Measurements from ENCODE around the gene HSF2BP. TPM values are rescaled to one million over a fixed set of nuclear protein-coding genes. Genes with fewer than 3 reads are reported as not detected.
"Not testable (repeated sequence)": the region's sequence is repeated elsewhere in the genome, so short reads cannot be mapped to it uniquely, and the experiment has no call there.

Gene HSF2BP
- total and polyA plus RNA-seq, 8 donors = 0.11 to 0.32 (median 0.22) TPM

DNA sequence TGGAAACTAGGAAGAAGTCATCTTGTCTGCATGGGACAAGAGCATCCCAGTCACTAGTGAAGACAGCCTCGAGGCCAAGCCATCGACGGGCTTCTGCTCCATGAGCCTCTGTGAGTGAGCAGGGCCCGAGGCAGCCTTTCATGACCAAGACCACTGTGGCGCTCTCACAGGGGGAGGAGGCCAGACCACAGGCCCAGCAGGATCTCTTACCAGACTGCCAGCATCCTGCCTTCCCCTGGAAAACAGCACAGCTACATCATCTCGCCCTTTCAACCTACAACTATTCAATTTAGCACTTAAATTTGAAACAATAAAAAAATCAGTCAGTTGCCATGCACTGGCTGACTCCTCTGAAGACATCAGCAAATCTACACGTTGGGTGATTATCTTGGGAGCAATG, 85.4 kb downstream of the HSF2BP start:
- Histone ChIP-seq H3K9me3 (no peaks in the 10 kb centered on the region), H3K27ac (no peak overlapping the region), H3K27me3 (no peaks in the 10 kb centered on the region), H3K4me1 (no peaks in the 10 kb centered on the region), H3K36me3 (no peaks in the 10 kb centered on the region), H3K4me3 (no peak overlapping the region)
- intact Hi-C loops (cut with DNase I) = no loop called here
- TF ChIP-seq, protein P1, sequence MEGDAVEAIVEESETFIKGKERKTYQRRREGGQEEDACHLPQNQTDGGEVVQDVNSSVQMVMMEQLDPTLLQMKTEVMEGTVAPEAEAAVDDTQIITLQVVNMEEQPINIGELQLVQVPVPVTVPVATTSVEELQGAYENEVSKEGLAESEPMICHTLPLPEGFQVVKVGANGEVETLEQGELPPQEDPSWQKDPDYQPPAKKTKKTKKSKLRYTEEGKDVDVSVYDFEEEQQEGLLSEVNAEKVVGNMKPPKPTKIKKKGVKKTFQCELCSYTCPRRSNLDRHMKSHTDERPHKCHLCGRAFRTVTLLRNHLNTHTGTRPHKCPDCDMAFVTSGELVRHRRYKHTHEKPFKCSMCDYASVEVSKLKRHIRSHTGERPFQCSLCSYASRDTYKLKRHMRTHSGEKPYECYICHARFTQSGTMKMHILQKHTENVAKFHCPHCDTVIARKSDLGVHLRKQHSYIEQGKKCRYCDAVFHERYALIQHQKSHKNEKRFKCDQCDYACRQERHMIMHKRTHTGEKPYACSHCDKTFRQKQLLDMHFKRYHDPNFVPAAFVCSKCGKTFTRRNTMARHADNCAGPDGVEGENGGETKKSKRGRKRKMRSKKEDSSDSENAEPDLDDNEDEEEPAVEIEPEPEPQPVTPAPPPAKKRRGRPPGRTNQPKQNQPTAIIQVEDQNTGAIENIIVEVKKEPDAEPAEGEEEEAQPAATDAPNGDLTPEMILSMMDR (IDR thresholded peaks at IDR 0.05) = no peak
- WGBS, 2 donors = 90 to 95% methylated on average over 7 of the region's 7 CpGs
- DNase-seq (no peak), ATAC-seq (no peak), FAIRE-seq (no peak)

DNA sequence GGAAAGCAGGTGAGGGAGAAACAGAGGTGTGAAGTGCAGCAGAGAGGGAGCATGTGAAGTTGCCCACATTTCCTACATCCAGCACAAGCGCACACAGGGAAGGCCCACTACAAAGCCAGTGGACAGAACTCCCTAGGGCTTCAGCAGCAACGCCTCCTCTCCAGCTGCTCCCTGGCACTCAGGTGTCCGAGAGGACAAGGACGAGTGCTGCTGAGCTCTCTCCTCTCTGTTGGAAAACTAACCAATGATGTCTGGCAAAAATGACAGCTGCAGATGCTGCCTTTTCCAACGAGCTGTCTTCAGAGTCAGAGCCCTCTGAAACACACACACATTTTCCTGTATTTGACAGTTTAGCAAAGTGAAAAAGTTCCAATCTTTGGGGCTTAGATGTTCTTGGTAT, 86.8 kb downstream of the HSF2BP start:
- Histone ChIP-seq H3K9me3 (no peaks in the 10 kb centered on the region), H3K27me3 (no peaks in the 10 kb centered on the region), H3K27ac (no peak overlapping the region), H3K4me3 (no peak overlapping the region), H3K36me3 (no peaks in the 10 kb centered on the region), H3K4me1 (no peaks in the 10 kb centered on the region)
- 69 to 75% methylated on average over 5 of the region's 5 CpGs for WGBS, 2 donors
- intact Hi-C loops (cut with DNase I) = no loop called here
- TF ChIP-seq, protein P1 (IDR thresholded peaks at IDR 0.05) = no peak
- FAIRE-seq (no peak), DNase-seq (no peak), ATAC-seq (no peak)

DNA sequence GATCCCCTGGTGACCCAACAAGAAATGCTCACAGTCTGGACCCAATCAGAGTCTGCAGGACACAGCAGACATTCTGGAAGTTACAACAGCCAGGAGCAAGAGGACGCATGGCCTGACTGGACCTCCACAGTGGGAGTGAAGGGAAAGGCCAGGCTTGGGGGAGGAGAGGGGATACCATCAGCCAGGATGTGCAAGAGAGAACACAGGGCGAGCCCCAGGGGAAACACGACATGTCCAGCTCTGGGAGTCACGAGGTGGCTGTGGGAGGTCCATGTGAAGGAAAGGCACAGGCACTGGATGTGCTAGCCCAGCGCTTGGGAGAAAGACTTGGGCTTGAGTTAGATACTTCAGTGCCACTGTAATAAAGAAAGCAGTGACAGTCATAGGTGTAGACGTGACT, 87.3 kb downstream of the HSF2BP start:
- Histone ChIP-seq H3K36me3 (no peaks in the 10 kb centered on the region), H3K27ac (no peak overlapping the region), H3K27me3 (no peaks in the 10 kb centered on the region), H3K4me3 (no peak overlapping the region), H3K9me3 (no peaks in the 10 kb centered on the region), H3K4me1 (no peaks in the 10 kb centered on the region)
- intact Hi-C loops (cut with DNase I) = no loop called here
- DNase-seq (no peak), FAIRE-seq (no peak), ATAC-seq (no peak)
- WGBS, 2 donors = 70 to 80% methylated on average over 6 of the region's 6 CpGs
- TF ChIP-seq, protein P1 (IDR thresholded peaks at IDR 0.05) = no peak

DNA sequence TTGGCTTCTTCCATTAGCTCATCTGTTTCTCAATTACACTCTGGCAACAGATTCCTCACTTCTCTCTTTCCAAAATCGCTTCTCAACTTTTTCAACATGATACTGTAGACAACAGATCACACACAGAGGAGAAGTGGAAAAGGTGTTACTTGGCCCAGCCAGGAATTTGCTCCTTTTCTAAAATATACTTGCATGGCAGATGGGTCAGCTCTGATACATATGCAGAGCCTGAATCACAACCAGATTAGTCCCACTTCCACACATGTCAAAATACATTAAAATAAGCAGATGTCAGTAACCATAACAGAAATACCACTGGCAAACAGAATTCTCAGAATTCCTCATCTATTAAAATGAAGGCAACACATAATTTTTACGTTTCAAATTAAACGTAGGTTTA, 89.1 kb downstream of the HSF2BP start:
- ATAC-seq; intact Hi-C loops (cut with DNase I); H3K9me3 ChIP-seq; H3K4me3 ChIP-seq; DNase-seq; H3K4me1 ChIP-seq; H3K36me3 ChIP-seq; H3K27me3 ChIP-seq; FAIRE-seq; H3K27ac ChIP-seq: not testable (repeated sequence)
- WGBS, 2 donors = no CpG with 5 or more reads among the region's 3 CpGs

DNA sequence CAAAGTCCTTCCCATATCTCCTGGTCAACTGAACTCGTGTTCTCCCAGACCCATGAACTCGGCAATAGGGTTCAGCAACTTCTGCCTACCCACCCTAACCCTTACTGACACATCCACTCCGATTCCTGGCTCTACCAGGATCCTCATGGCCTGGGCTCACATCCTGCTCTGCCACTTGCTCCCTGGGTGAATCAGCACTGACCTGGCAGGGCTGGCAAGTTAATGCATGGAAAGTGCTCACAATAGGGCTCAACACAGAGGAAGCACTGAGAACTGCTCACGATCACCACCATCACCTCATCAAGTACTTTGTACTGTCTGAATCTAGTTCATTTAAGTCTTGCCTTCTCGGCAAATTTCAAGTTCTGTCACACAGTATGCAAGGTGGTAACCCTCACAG, 96.8 kb downstream of the HSF2BP start:
- WGBS, 2 donors = no CpG with 5 or more reads among the region's 5 CpGs
- H3K27me3 ChIP-seq; H3K9me3 ChIP-seq; DNase-seq; H3K4me1 ChIP-seq; intact Hi-C loops (cut with DNase I); ATAC-seq; H3K27ac ChIP-seq; H3K36me3 ChIP-seq; FAIRE-seq; H3K4me3 ChIP-seq: not testable (repeated sequence)

DNA sequence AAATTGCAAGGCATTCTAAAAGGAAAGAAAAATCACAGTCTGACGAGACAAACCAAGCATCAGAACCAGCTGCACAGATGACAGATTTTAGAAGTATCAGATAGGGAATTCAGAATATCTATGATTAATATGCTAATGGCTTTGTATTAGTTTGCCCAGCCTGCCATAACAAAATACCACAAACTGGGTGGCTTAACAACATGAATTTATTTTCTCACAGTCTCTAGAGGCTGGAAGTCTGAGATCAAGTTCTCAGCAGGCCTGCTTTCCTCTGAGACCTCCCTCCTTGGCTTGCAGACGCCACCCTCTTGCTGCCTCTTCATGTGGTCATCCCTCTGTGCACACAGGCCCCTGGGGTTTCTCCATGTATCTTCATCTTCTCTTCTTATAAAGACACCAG, 118.7 kb downstream of the HSF2BP start:
- H3K36me3 ChIP-seq; FAIRE-seq; DNase-seq; H3K4me1 ChIP-seq; H3K4me3 ChIP-seq; intact Hi-C loops (cut with DNase I); H3K27me3 ChIP-seq; H3K27ac ChIP-seq; ATAC-seq; H3K9me3 ChIP-seq: not testable (repeated sequence)
- WGBS, 2 donors = no CpG with 5 or more reads among the region's 2 CpGs

DNA sequence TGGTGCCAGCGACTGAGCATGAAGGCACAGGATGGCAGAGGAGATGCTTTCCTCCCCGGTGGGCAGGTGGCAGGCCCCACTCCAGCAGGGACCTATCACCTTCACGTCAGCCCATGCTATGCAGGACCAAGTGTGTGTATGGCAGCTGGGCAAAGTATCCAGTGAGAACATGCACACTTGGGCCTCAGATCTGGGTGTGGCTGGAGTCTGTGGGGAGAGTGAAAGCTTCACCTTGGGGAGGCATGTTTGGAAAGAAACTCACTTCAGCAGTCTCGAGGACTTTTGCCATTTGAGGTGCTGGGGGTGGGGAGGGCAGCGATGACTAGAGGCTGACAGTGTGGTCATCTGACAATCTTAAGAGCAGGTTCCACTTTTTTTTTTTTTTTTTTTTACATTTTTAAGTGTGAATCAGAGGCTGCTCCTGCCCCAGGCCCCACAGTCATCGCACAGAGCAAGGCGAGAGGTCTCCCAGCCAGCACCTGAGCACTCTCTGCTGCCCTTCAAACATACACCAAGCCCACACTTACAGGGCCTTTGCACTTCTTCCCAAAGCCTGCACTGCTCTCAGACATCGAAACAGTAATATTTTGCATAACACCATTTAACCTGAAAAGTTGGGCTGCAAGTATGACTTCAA, 136.7 kb downstream of the HSF2BP start:
- DNase-seq; ATAC-seq; intact Hi-C loops (cut with DNase I); H3K36me3 ChIP-seq; H3K27me3 ChIP-seq; H3K4me3 ChIP-seq; H3K9me3 ChIP-seq; FAIRE-seq; H3K27ac ChIP-seq; H3K4me1 ChIP-seq: not testable (repeated sequence)
- WGBS, 2 donors = no CpG with 5 or more reads among the region's 8 CpGs

DNA sequence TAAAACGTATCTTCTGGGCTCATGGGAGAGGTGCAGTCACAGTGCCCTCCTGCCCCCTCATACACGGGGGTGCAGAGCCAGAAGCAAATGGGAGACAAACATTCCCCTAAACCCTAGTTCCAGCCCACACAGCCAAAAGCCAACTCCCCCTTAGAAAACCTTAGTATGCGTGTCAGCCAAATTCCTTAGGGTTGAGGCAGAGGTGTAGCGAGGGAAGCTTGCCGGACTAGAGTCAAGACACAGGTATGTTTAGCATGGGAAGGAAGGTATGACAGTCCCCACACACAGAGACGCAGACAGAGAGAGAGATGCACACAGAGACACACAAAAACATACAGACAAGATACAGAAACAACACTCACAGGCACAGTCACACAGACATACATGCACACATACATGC, 141.6 kb downstream of the HSF2BP start:
- H3K4me1 ChIP-seq; H3K27me3 ChIP-seq; H3K36me3 ChIP-seq; H3K4me3 ChIP-seq; H3K9me3 ChIP-seq; H3K27ac ChIP-seq; intact Hi-C loops (cut with DNase I); ATAC-seq; FAIRE-seq; DNase-seq: not testable (repeated sequence)
- WGBS, 2 donors = no CpG with 5 or more reads among the region's 6 CpGs

DNA sequence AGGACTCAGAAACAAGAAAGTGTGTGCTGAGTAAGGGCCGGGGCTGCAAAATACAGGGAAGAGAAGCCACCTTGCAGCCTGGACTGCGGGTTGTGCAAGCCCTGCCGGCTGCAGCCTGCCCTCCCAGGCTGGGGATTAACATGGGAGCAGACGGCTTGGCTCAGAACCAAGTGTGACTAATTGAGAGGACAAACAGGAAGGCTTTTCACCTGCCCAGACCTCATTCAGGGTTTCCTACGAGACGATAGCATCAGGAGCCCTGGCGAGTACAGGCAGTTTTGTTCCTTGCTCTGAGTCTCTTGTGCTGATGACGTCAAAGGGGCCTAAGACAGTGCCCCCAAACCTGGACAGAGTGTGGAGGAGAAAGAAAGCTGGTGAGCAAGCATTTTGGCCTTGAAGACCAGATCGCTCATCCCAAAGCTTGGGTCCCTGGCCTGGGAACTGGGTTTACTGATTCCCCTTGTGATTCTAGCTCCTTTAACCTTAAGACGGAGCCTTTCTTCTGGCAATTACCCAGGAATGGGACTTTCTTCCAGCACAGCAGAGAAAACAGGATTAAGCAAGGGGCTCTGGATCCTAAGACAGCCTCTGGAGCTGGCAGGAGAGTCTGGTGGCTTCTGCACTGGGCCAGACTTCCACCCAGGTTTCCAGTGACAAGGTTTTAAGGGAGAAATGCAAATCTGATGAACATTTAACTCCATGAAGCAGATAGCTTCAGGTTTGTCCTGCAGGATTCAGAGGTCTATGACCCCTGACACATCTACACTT, 142.2 kb downstream of the HSF2BP start:
- H3K27ac ChIP-seq; H3K4me1 ChIP-seq; intact Hi-C loops (cut with DNase I); H3K4me3 ChIP-seq; FAIRE-seq; H3K36me3 ChIP-seq; H3K27me3 ChIP-seq; H3K9me3 ChIP-seq; DNase-seq: not testable (repeated sequence)
- peak; percentile 77 to 96 (median 92) for ATAC-seq
- no CpG with 5 or more reads among the region's 10 CpGs for WGBS, 2 donors

Measured in pancreas (tissue), 10 donors.